Trophoblast cell (in vitro differentiated cells and primary cell): Measurements from ENCODE around the gene NDUFA12. TPM values are rescaled to one million over a fixed set of nuclear protein-coding genes. Genes with fewer than 3 reads are reported as not detected.

Experiments used
- DNase-seq, 2 donors: peaks; one replicate each; pipeline ENCODE4 v3.0.0-alpha.2; 2016
- H2AFZ ChIP-seq: 2 replicates; pipeline ENCODE4 v1.6.1; 2013; ENCODE audit warnings: low read length, moderate library complexity, mild to moderate bottlenecking; ENCODE audit not compliant: insufficient read depth, poor library complexity
- H2AK5ac ChIP-seq: 2 replicates; pipeline ENCODE4 v1.6.1; 2013; ENCODE audit warnings: mild to moderate bottlenecking, low read length
- H2BK120ac ChIP-seq: 2 replicates; pipeline ENCODE4 v1.6.1; 2013; ENCODE audit warnings: low read length, mild to moderate bottlenecking, moderate library complexity; ENCODE audit not compliant: insufficient read depth, poor library complexity
- H2BK12ac ChIP-seq: 2 replicates; pipeline ENCODE4 v1.6.1; 2013; ENCODE audit warnings: mild to moderate bottlenecking, low read length, moderate library complexity
- H2BK5ac ChIP-seq: 2 replicates; pipeline ENCODE4 v1.6.1; 2013; ENCODE audit warnings: low read length, low read depth, moderate library complexity, mild to moderate bottlenecking; ENCODE audit not compliant: poor library complexity
- H3K14ac ChIP-seq: 2 replicates; pipeline ENCODE4 v1.6.1; 2013; ENCODE audit warnings: mild to moderate bottlenecking, low read length
- H3K18ac ChIP-seq: 2 replicates; pipeline ENCODE4 v1.6.1; 2013; ENCODE audit warnings: mild to moderate bottlenecking, low read length
- H3K23ac ChIP-seq: 2 replicates; pipeline ENCODE4 v1.6.1; 2013; ENCODE audit warnings: low read length
- H3K27ac ChIP-seq: 2 replicates; pipeline ENCODE4 v1.5.1; 2013; ENCODE audit warnings: low read depth, mild to moderate bottlenecking, inconsistent platforms, low read length, moderate library complexity
- H3K27me3 ChIP-seq: 2 replicates; pipeline ENCODE4 v1.6.1; 2013; ENCODE audit warnings: inconsistent platforms, mild to moderate bottlenecking, low read length, moderate library complexity; ENCODE audit not compliant: insufficient read depth
- H3K36me3 ChIP-seq, 2 experiments: 1 replicate in 1 of 2; 2 replicates in 1 of 2; pipeline ENCODE4 v1.6.1; 2013; ENCODE audit warnings: low read length in 2 of 2, mild to moderate bottlenecking in 2 of 2, moderate library complexity in 1 of 2; ENCODE audit not compliant: insufficient read depth in 2 of 2, control insufficient read depth in 1 of 2
- H3K4ac ChIP-seq: 2 replicates; pipeline ENCODE4 v1.6.1; 2013; ENCODE audit warnings: low read depth, mild to moderate bottlenecking, low read length, moderate library complexity
- H3K4me1 ChIP-seq, 2 experiments: 1 replicate in 1 of 2; 2 replicates in 1 of 2; pipeline ENCODE4 v1.6.1; 2013; ENCODE audit warnings: low read length in 2 of 2, mild to moderate bottlenecking in 2 of 2, moderate library complexity in 1 of 2; ENCODE audit not compliant: insufficient read depth in 2 of 2, control insufficient read depth in 1 of 2
- H3K4me2 ChIP-seq: 2 replicates; pipeline ENCODE4 v1.6.1; 2013; ENCODE audit warnings: inconsistent platforms, mild to moderate bottlenecking, low read length, moderate library complexity
- H3K4me3 ChIP-seq: 2 replicates; pipeline ENCODE4 v1.5.1; 2013; ENCODE audit warnings: mild to moderate bottlenecking, low read depth, low read length, inconsistent platforms
- H3K79me1 ChIP-seq: one replicate; pipeline ENCODE4 v1.6.1; 2013; ENCODE audit warnings: low read length
- H3K79me2 ChIP-seq: 2 replicates; pipeline ENCODE4 v1.6.1; 2013; ENCODE audit warnings: low read length, mild to moderate bottlenecking; ENCODE audit not compliant: control insufficient read depth, insufficient read depth, poor library complexity
- H3K9ac ChIP-seq: 2 replicates; pipeline ENCODE4 v1.6.1; 2013; ENCODE audit warnings: mild to moderate bottlenecking, low read length
- H3K9me3 ChIP-seq: 2 replicates; pipeline ENCODE4 v1.6.1; 2013; ENCODE audit warnings: low read depth, mild to moderate bottlenecking, control low read depth, inconsistent platforms, low read length; ENCODE audit not compliant: insufficient read depth
- H4K12ac ChIP-seq: 2 replicates; pipeline ENCODE4 v1.6.1; 2013; ENCODE audit warnings: low read depth, mild to moderate bottlenecking, low read length, moderate library complexity
- H4K8ac ChIP-seq: 2 replicates; pipeline ENCODE4 v1.6.1; 2013; ENCODE audit warnings: low read depth, mild to moderate bottlenecking, low read length, moderate library complexity
- H4K91ac ChIP-seq: one replicate; pipeline ENCODE4 v1.6.1; 2013; ENCODE audit warnings: low read depth, mild to moderate bottlenecking, low read length, moderate library complexity
- WGBS: extraction: QIAGEN DNeasy Blood & Tissue Kit; methylation state at CpG from one replicate; pipeline ENCODE4 v1.1.7; 2013; ENCODE audit warnings: missing lambda C conversion rate; ENCODE audit not compliant: insufficient read length, insufficient coverage; ENCODE audit errors: extremely low coverage; 5-methylcytosine and 5-hydroxymethylcytosine counted together
- polyA plus RNA-seq: library from polyadenylated mRNA; stranded (reverse); fragments of 200-250 nt; gene quantifications from 2 replicates; pipeline ENCODE4 v1.2.3, GENCODE V29; 2013

NDUFA12 gene
- polyA plus RNA-seq: 126 and 127 TPM in 2 replicates

GRCh38 chr12:95003213-95003920, at the start of gene NDUFA12:
Gene NDUFA12, minus strand, starts transcription at chr12:95003697. Its CDS starts 17 bp downstream, at chr12:95003680.
- peak; percentile 98 to 100 for DNase-seq
- WGBS: no CpG with 5 or more reads among the region's 34 CpGs
- peak within 1 kb of the TSS; percentile 86 for H3K4me3 ChIP-seq
- peak within 1 kb of the TSS; percentile 97 for H4K8ac ChIP-seq
- H3K4me2 ChIP-seq: peak within 1 kb of the TSS; percentile 62
- H2BK120ac ChIP-seq: peak within 1 kb of the TSS; percentile 94
- H4K12ac ChIP-seq: peak within 1 kb of the TSS; percentile 80
- H3K9me3 ChIP-seq: no peaks in the 10 kb centered on the region
- no peak within 1 kb of the TSS for H3K23ac ChIP-seq
- H3K27ac ChIP-seq: peak within 1 kb of the TSS; percentile 78
- peak within 1 kb of the TSS; percentile 89 for H2BK5ac ChIP-seq
- no peaks in the 10 kb centered on the region for H3K27me3 ChIP-seq
- H3K4ac ChIP-seq: peak within 1 kb of the TSS; percentile 39
- peaks cover 6% of the 10 kb centered on the region for H3K79me1 ChIP-seq
- H2AFZ ChIP-seq: peak within 1 kb of the TSS; percentile 96
- peak within 1 kb of the TSS; percentile 90 for H3K14ac ChIP-seq
- H4K91ac ChIP-seq: peak within 1 kb of the TSS; percentile 94
- H3K36me3 ChIP-seq: peaks cover 1 to 5% of the 10 kb centered on the region in 2 experiments
- H3K18ac ChIP-seq: peak within 1 kb of the TSS; percentile 94
- H3K4me1 ChIP-seq: no peaks in the 10 kb centered on the region
- H3K79me2 ChIP-seq: peaks cover 3% of the 10 kb centered on the region
- peak within 1 kb of the TSS; percentile 61 for H2BK12ac ChIP-seq
- H2AK5ac ChIP-seq: no peak within 1 kb of the TSS
- H3K9ac ChIP-seq: peak within 1 kb of the TSS; percentile 92

GRCh38 chr12:95051241-95051640, 47.7 kb upstream of the NDUFA12 start:
- H3K14ac ChIP-seq: no peak overlapping the region
- H3K4me3 ChIP-seq: no peak overlapping the region
- H3K36me3 ChIP-seq: peaks cover 26 to 32% of the 10 kb centered on the region in 2 experiments
- no peaks in the 10 kb centered on the region for H3K79me1 ChIP-seq
- no peaks in the 10 kb centered on the region for H3K27me3 ChIP-seq
- no peaks in the 10 kb centered on the region for H3K79me2 ChIP-seq
- no peak overlapping the region for H2BK12ac ChIP-seq
- H2BK5ac ChIP-seq: no peak overlapping the region
- H3K4ac ChIP-seq: no peak overlapping the region
- H4K12ac ChIP-seq: no peak overlapping the region
- H3K27ac ChIP-seq: no peak overlapping the region
- no peak overlapping the region for H3K4me2 ChIP-seq
- no peak overlapping the region for H2AFZ ChIP-seq
- no peaks in the 10 kb centered on the region for H3K4me1 ChIP-seq
- no peak overlapping the region for H4K91ac ChIP-seq
- no peaks in the 10 kb centered on the region for H3K9me3 ChIP-seq
- DNase-seq: no peak
- no peak overlapping the region for H4K8ac ChIP-seq
- no peak overlapping the region for H3K9ac ChIP-seq
- no CpG with 5 or more reads among the region's 4 CpGs for WGBS
- H2AK5ac ChIP-seq: no peak overlapping the region
- no peak overlapping the region for H2BK120ac ChIP-seq
- H3K23ac ChIP-seq: no peak overlapping the region
- no peak overlapping the region for H3K18ac ChIP-seq

GRCh38 chr12:95037906-95038305, 34.4 kb upstream of the NDUFA12 start:
- Histone ChIP-seq H4K12ac (no peak overlapping the region), H3K36me3 (peaks cover 13 to 15% of the 10 kb centered on the region in 2 experiments), H3K9ac (no peak overlapping the region), H2BK12ac (no peak overlapping the region), H3K9me3 (no peaks in the 10 kb centered on the region), H3K79me1 (no peaks in the 10 kb centered on the region), H3K18ac (no peak overlapping the region), H3K4ac (no peak overlapping the region), H2BK5ac (no peak overlapping the region), H3K79me2 (no peaks in the 10 kb centered on the region), H3K27me3 (no peaks in the 10 kb centered on the region), H3K14ac (no peak overlapping the region), H4K8ac (no peak overlapping the region), H2AFZ (no peak overlapping the region), H4K91ac (no peak overlapping the region), H2BK120ac (no peak overlapping the region), H2AK5ac (no peak overlapping the region), H3K4me3 (no peak overlapping the region), H3K23ac (no peak overlapping the region), H3K4me2 (no peak overlapping the region), H3K27ac (no peak overlapping the region), H3K4me1 (no peaks in the 10 kb centered on the region)
- no CpG with 5 or more reads among the region's 2 CpGs for WGBS
- DNase-seq: no peak

GRCh38 chr12:95034750-95035149, 31.3 kb upstream of the NDUFA12 start:
- Histone ChIP-seq H3K4me2 (no peak overlapping the region), H2BK120ac (no peak overlapping the region), H3K9ac (no peak overlapping the region), H2AK5ac (no peak overlapping the region), H3K36me3 (peaks cover 16 to 19% of the 10 kb centered on the region in 2 experiments), H2AFZ (no peak overlapping the region), H4K8ac (no peak overlapping the region), H2BK12ac (no peak overlapping the region), H4K12ac (no peak overlapping the region), H4K91ac (no peak overlapping the region), H2BK5ac (no peak overlapping the region), H3K4me1 (no peaks in the 10 kb centered on the region), H3K27me3 (no peaks in the 10 kb centered on the region), H3K79me2 (no peaks in the 10 kb centered on the region), H3K18ac (no peak overlapping the region), H3K27ac (no peak overlapping the region), H3K23ac (no peak overlapping the region), H3K79me1 (no peaks in the 10 kb centered on the region), H3K9me3 (no peaks in the 10 kb centered on the region), H3K14ac (no peak overlapping the region), H3K4me3 (no peak overlapping the region), H3K4ac (no peak overlapping the region)
- WGBS: no CpG with 5 or more reads among the region's 1 CpG
- DNase-seq: no peak
